Chondrocyte (in vitro differentiated cells): ENCODE measurements around the gene FKBP8. TPM values are rescaled to one million over a fixed set of nuclear protein-coding genes. Genes with fewer than 3 reads are reported as not detected.

Source experiments
- DNase-seq: peaks from one replicate; pipeline ENCODE4 v3.0.0; 2021; ENCODE audit warnings: mixed read lengths, low spot score
- H3K27ac Mint-ChIP-seq: one replicate; pipeline ENCODE4 v1.8.0; 2021; ENCODE audit warnings: mild to moderate bottlenecking, moderate library complexity, mixed read lengths; ENCODE audit not compliant: unreplicated experiment
- H3K27me3 Mint-ChIP-seq: 2 replicates; pipeline ENCODE4 v1.8.0; 2021; ENCODE audit warnings: low read depth, mixed read lengths
- H3K36me3 Mint-ChIP-seq: 2 replicates; pipeline ENCODE4 v1.8.0; 2021; ENCODE audit warnings: low read depth, mixed read lengths
- H3K4me1 Mint-ChIP-seq: 2 replicates; pipeline ENCODE4 v1.8.0; 2021; ENCODE audit warnings: low read depth, mild to moderate bottlenecking, mixed read lengths
- H3K4me3 Mint-ChIP-seq: one replicate; pipeline ENCODE4 v1.8.0; 2021; ENCODE audit warnings: mild to moderate bottlenecking, moderate library complexity, mixed read lengths; ENCODE audit not compliant: unreplicated experiment
- H3K9me3 Mint-ChIP-seq: 2 replicates; pipeline ENCODE4 v1.8.0; 2021; ENCODE audit warnings: low read depth, mixed read lengths
- total RNA-seq: library from RNA; stranded (reverse); gene quantifications from 3 replicates; pipeline ENCODE4 v1.2.1, GENCODE V29; 2021
- TF ChIP-seq, protein P1 (sequence below): fragments of 200-600 bp; sonication (generic); IDR thresholded peaks from 2 replicates; pipeline ENCODE4 v1.5.0; 2021; ENCODE audit warnings: antibody characterized with exemption, mild to moderate bottlenecking, moderate library complexity

Gene FKBP8
- total RNA-seq, 1 donor from 2014 or later: 190 TPM

DNA sequence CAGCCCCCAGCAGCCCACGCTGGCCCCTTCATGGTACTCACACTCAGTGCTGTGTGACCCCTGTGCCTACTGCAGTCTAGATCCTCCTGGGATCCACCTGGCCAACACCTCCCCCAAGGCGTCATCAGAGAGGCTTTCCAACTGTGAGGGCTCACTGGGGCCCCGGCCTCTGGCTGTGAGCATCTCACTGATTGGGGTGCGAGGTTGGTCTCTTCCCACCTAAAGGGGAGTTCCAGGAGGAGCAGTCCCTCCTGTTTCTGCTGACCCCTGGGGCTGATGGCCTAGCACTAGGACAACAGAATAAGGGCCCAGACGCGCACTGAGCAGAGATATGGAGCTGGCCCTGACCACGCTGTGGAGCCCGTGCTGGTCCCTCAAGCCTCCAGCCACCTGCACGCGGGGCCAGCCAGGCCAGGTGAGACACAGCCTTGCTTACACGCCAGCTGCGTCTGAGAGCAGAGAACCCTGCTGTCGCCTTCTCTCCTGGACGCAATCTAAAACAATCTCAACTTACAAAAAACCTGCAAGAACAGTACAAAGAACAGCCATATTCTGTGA is 53.7 kb downstream of the FKBP8 start:
- Mint-ChIP-seq H3K4me3 (no peak overlapping the region), H3K27me3 (no peaks in the 10 kb centered on the region), H3K4me1 (peaks cover 46% of the 10 kb centered on the region), H3K36me3 (no peaks in the 10 kb centered on the region), H3K9me3 (no peaks in the 10 kb centered on the region), H3K27ac (no peak overlapping the region)
- TF ChIP-seq, protein P1, sequence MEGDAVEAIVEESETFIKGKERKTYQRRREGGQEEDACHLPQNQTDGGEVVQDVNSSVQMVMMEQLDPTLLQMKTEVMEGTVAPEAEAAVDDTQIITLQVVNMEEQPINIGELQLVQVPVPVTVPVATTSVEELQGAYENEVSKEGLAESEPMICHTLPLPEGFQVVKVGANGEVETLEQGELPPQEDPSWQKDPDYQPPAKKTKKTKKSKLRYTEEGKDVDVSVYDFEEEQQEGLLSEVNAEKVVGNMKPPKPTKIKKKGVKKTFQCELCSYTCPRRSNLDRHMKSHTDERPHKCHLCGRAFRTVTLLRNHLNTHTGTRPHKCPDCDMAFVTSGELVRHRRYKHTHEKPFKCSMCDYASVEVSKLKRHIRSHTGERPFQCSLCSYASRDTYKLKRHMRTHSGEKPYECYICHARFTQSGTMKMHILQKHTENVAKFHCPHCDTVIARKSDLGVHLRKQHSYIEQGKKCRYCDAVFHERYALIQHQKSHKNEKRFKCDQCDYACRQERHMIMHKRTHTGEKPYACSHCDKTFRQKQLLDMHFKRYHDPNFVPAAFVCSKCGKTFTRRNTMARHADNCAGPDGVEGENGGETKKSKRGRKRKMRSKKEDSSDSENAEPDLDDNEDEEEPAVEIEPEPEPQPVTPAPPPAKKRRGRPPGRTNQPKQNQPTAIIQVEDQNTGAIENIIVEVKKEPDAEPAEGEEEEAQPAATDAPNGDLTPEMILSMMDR: no peak
- DNase-seq: no peak

DNA sequence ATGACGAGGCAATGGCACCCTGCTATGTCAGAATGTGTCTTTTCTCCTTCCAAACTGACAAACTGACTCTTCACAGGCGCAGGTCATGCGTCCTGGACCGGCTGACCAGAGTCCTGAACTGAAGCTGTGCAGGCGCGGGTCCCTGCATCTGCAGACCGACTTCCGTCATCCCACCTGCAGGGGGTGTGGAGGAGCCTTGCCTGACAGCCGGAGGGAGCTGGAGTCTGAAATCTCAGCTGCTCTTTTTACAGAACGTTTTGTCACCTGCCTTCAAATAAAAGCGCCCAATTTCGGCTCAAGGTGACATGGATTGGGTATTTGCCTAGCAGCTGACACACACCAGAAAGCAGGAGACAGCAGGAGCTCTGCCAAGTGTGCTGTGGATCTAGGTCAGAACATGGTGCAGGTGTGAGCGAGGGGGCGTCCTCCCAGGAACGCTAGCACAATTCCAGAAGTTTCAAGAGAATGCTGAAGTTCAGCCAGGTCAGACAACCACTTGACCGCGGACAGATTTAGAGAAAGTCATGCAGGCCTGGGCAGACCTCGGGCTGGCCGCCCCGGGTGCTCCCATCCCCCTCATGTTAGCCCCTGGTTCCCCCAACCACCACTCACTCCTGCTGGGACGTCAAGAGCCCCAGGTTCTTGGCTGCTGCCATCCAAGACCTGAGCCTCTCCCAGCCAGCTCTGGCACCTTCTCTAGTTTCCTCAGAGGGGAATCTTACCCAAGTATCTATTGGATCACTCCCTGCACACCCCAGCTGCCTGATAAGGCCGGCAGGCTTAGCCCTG is 54.3 kb downstream of the FKBP8 start:
- Mint-ChIP-seq H3K36me3 (no peaks in the 10 kb centered on the region), H3K27ac (peak overlapping the region; percentile 27)
- DNase-seq: no peak

DNA sequence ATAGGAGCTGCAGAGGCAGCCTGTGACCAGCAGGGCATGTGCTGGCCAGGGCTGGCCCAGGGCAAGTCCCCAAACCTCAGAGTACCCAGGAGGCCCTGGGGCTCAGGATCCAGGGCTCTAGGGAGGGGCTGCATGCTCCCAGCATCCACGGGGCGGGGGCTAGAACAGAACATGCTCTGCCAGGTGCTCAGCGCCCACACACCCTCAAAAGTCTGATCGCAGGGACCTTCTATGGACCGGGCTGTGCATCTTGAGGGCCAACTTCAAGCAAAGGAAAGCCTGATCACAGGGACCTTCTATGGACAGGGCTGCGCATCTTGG is 55.0 kb downstream of the FKBP8 start:
- no peak overlapping the region for H3K4me3 Mint-ChIP-seq
- TF ChIP-seq, protein P1: no peak
- no peaks in the 10 kb centered on the region for H3K27me3 Mint-ChIP-seq
- H3K9me3 Mint-ChIP-seq: no peaks in the 10 kb centered on the region
- peaks cover 41% of the 10 kb centered on the region for H3K4me1 Mint-ChIP-seq
- DNase-seq: no peak
- peak overlapping the region; percentile 57 for H3K27ac Mint-ChIP-seq
- no peaks in the 10 kb centered on the region for H3K36me3 Mint-ChIP-seq

More for the DNA sequence above, 54.3 kb downstream of the FKBP8 start:
- H3K4me1 Mint-ChIP-seq: peaks cover 39% of the 10 kb centered on the region
- no peaks in the 10 kb centered on the region for H3K9me3 Mint-ChIP-seq
- no peak overlapping the region for H3K4me3 Mint-ChIP-seq
- TF ChIP-seq, protein P1: peak; percentile 51
- H3K27me3 Mint-ChIP-seq: no peaks in the 10 kb centered on the region

DNA sequence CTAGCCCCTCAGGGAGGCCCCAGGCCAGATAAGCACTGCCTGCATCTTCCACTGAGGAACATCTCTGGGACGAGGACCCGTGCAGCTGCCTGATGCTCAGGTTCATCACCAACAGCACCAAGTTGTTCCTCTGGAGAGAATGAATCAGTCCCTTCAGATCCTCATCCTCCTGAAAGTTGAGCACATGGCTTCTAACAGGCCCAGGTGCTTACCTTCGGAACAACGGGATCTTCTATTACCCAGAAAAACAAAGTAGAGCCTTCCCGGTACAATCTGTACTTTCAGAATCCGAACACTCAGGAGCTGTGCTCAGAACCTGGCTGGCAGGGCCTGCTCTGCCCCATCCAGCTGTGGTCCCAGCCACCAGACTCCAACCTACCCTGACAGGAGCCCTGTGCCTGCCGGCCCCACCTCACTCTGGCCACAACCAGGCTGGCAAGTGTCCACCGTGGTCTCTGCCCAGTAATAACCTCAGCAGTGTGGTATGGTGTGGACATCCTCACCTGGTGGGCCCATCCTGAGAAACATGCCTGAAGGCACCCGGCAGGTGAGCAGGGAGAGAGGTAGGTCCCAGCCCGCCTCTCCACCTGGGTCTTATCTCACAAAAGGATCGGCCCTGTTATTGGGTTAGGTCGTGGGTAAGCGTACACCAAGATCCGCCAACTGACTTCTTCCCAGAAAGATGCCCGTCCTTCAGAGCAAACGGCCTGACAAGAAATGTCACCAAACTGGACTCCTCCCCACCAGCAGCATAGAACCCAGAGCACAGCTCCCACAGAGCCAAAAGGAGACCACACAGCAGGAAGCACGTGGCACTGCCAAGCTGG is 55.6 kb downstream of the FKBP8 start:
- Mint-ChIP-seq H3K36me3 (no peaks in the 10 kb centered on the region), H3K4me3 (no peak overlapping the region), H3K27me3 (no peaks in the 10 kb centered on the region), H3K9me3 (no peaks in the 10 kb centered on the region), H3K27ac (peak overlapping the region; percentile 57), H3K4me1 (peaks cover 47% of the 10 kb centered on the region)
- TF ChIP-seq, protein P1: no peak
- DNase-seq: no peak

DNA sequence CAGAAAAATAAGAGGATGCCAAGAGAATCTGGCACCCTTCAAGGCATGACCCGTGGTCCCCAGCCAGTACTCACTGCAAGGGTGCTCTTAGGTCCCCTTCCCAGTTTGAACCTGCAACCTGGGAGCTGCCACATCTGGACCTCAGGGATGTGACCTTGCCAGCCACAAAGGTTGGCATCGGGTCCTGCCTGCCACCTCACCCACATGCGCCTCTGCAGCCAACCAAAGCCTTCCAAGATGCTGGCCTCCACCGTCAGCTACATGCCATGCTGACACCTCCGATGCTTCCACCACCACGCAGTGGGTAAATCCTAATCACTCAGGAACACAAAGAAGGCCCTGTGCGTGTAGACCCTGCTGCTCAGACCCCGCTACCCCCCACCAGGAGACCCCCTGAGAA is 56.6 kb downstream of the FKBP8 start:
- Mint-ChIP-seq H3K36me3 (no peaks in the 10 kb centered on the region), H3K4me1 (peaks cover 48% of the 10 kb centered on the region), H3K4me3 (no peak overlapping the region), H3K9me3 (no peaks in the 10 kb centered on the region), H3K27me3 (no peaks in the 10 kb centered on the region), H3K27ac (peak overlapping the region; percentile 67)
- DNase-seq: no peak
- TF ChIP-seq, protein P1: no peak
